Gastrocnemius medialis (tissue), 4 donors: ENCODE data around the gene LEKR1.

Experiments
- POLR2A ChIP-seq, 2 donors: fragments of 450-650 bp; IDR thresholded peaks; one replicate each; pipeline ENCODE4 v1.6.1; 2017; ENCODE audit warnings: antibody characterized with exemption in 2 of 2, mild to moderate bottlenecking in 2 of 2, moderate library complexity in 2 of 2
- TF ChIP-seq, protein P1 (sequence below), 5 experiments: fragments of 450-650 bp in 3 of 5; fragments of 200-600 bp in 2 of 5; sonication (generic) in 2 of 5; IDR thresholded peaks in 4 of 5; conservative IDR thresholded peaks in 1 of 5; 1 replicate in 4 of 5; 2 replicates in 1 of 5; pipeline ENCODE4 v1.5.1; 2016 to 2019; ENCODE audit warnings: antibody characterized with exemption in 5 of 5, mild to moderate bottlenecking in 3 of 5, moderate library complexity in 3 of 5

DNA sequence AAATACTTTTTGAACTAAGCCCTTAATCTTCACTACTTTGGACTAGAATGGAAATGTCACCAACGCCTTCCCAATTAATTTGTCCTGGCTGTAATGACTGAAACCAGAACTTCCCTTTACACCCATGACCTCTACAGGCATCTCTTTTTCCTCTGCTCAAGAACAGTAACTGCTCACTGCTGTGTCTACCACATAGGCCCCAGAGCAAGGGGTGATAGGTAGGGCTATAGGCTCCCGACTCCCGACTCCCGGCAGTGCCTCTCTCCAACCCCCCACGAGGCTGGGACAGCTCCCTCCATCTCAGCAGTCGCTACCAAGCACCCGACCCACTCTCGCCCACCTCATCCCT lies 384 bp upstream of the LEKR1 start:
- TF ChIP-seq, protein P1, sequence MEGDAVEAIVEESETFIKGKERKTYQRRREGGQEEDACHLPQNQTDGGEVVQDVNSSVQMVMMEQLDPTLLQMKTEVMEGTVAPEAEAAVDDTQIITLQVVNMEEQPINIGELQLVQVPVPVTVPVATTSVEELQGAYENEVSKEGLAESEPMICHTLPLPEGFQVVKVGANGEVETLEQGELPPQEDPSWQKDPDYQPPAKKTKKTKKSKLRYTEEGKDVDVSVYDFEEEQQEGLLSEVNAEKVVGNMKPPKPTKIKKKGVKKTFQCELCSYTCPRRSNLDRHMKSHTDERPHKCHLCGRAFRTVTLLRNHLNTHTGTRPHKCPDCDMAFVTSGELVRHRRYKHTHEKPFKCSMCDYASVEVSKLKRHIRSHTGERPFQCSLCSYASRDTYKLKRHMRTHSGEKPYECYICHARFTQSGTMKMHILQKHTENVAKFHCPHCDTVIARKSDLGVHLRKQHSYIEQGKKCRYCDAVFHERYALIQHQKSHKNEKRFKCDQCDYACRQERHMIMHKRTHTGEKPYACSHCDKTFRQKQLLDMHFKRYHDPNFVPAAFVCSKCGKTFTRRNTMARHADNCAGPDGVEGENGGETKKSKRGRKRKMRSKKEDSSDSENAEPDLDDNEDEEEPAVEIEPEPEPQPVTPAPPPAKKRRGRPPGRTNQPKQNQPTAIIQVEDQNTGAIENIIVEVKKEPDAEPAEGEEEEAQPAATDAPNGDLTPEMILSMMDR (IDR thresholded peaks at IDR 0.05 in 4 of 5, conservative IDR thresholded peaks at IDR 0.05 in 1 of 5) = no peak
- TF ChIP-seq POLR2A (IDR thresholded peaks at IDR 0.05) = no peak
